Neural progenitor cell (in vitro differentiated cells): ENCODE measurements around the gene UBQLN1.

ENCODE experiments used
- EZH2phosphoT487 ChIP-seq: fragments of 200-600 bp; sonication (generic); IDR thresholded peaks from 2 replicates; pipeline ENCODE4 v1.6.1; 2017; ENCODE audit warnings: antibody characterized with exemption
- TF ChIP-seq, protein P1 (sequence below): fragments of 200-600 bp; sonication (generic); IDR thresholded peaks from 2 replicates; pipeline ENCODE4 v1.5.1; 2017; ENCODE audit warnings: antibody characterized with exemption, mild to moderate bottlenecking

DNA sequence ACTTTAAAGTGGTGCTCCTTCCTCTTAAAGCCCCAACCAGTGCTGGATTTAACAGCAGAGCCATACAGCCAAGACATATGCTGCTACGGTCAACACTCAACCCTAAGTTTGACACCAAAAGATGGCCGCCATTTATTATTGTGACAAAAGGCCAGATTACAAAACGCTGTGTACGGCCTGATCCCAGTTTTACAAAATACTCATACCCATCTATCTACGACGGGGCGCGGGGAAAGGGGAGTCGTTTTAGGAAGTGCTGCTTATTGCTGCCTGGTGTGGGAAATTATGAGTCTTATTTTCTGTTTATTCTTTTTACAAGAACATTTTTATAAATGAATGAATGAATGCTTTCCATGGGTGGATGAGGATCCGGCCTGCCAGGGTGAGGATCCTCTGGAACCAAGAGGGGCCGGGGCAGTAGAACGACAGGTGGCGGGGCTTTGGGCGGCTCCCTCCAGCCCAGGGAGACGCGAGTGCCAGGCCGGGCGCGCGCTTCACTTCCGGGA is 85.3 kb downstream of the UBQLN1 start:
- TF ChIP-seq, protein P1, sequence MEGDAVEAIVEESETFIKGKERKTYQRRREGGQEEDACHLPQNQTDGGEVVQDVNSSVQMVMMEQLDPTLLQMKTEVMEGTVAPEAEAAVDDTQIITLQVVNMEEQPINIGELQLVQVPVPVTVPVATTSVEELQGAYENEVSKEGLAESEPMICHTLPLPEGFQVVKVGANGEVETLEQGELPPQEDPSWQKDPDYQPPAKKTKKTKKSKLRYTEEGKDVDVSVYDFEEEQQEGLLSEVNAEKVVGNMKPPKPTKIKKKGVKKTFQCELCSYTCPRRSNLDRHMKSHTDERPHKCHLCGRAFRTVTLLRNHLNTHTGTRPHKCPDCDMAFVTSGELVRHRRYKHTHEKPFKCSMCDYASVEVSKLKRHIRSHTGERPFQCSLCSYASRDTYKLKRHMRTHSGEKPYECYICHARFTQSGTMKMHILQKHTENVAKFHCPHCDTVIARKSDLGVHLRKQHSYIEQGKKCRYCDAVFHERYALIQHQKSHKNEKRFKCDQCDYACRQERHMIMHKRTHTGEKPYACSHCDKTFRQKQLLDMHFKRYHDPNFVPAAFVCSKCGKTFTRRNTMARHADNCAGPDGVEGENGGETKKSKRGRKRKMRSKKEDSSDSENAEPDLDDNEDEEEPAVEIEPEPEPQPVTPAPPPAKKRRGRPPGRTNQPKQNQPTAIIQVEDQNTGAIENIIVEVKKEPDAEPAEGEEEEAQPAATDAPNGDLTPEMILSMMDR = no peak
- TF ChIP-seq EZH2phosphoT487 = no peak
